ENCODE results near the gene MORC4. TPM values are rescaled to one million over a fixed set of nuclear protein-coding genes. Genes with fewer than 3 reads are reported as not detected.

Gene MORC4
- total and polyA plus RNA-seq, 2 donors from 2014 or later, result 8.2 to 12.6 TPM

GRCh38 chrX:106917830-106918500 is 82.0 kb downstream of the MORC4 start:
- Histone ChIP-seq H3K27ac (ENCODE audit: low read depth in 2 of 2, low read length in 2 of 2) (no peak overlapping the region), H3K9ac (ENCODE audit: low read length in 3 of 3) (no peak overlapping the region), H3K4me3 (ENCODE audit: low read length in 3 of 3) (no peak overlapping the region), H3K27me3 (ENCODE audit: control insufficient read depth, insufficient read depth, low read length) (no peaks in the 10 kb centered on the region), H3K36me3 (ENCODE audit: control insufficient read depth in 2 of 3, insufficient read depth in 3 of 3, low read length in 3 of 3) (no peaks in the 10 kb centered on the region), H3K4me1 (ENCODE audit: control insufficient read depth in 2 of 3, insufficient read depth in 2 of 3, low read depth in 1 of 3, low read length in 3 of 3) (no peaks in the 10 kb centered on the region), H3K9me3 (ENCODE audit: control insufficient read depth in 2 of 3, insufficient read depth in 1 of 3, low read length in 3 of 3) (no peaks in the 10 kb centered on the region)
- no peak for FAIRE-seq
- DNase-seq, result no peak
- TF ChIP-seq CTCF (IDR thresholded peaks at IDR 0.05; ENCODE audit: borderline replicate concordance, extremely low read depth, insufficient read depth), result no peak
- intact Hi-C loops (cut with DNase I), result no loop called here

- Histone ChIP-seq H3K36me3 (ENCODE audit: control insufficient read depth in 2 of 3, insufficient read depth in 3 of 3, low read length in 3 of 3) (no peaks in the 10 kb centered on the region), H3K27ac (ENCODE audit: low read depth in 2 of 2, low read length in 2 of 2) (no peak overlapping the region), H3K4me3 (ENCODE audit: low read length in 3 of 3) (no peak overlapping the region), H3K9me3 (ENCODE audit: control insufficient read depth in 2 of 3, insufficient read depth in 1 of 3, low read length in 3 of 3) (no peaks in the 10 kb centered on the region), H3K9ac (ENCODE audit: low read length in 3 of 3) (no peak overlapping the region), H3K4me1 (ENCODE audit: control insufficient read depth in 2 of 3, insufficient read depth in 2 of 3, low read depth in 1 of 3, low read length in 3 of 3) (no peaks in the 10 kb centered on the region), H3K27me3 (ENCODE audit: control insufficient read depth, insufficient read depth, low read length) (no peaks in the 10 kb centered on the region)
- FAIRE-seq (no peak), DNase-seq (no peak)
- intact Hi-C loops (cut with DNase I), result no loop called here
- no peak for TF ChIP-seq CTCF (IDR thresholded peaks at IDR 0.05; ENCODE audit: borderline replicate concordance, extremely low read depth, insufficient read depth)
Measured at GRCh38 chrX:106912864-106913263, 87.1 kb downstream of the MORC4 start.

- FAIRE-seq, result no peak
- H3K9ac ChIP-seq (ENCODE audit: low read length in 3 of 3), result no peak overlapping the region
- DNase-seq, result peak in 4 of 5 donors; percentile 62 to 87 (median 72)
- H3K4me1 ChIP-seq (ENCODE audit: control insufficient read depth in 2 of 3, insufficient read depth in 2 of 3, low read depth in 1 of 3, low read length in 3 of 3), result peaks cover 0 to 8% (median 4%) of the 10 kb centered on the region in 3 donors
- no peaks in the 10 kb centered on the region for H3K27me3 ChIP-seq (ENCODE audit: control insufficient read depth, insufficient read depth, low read length)
- H3K4me3 ChIP-seq (ENCODE audit: low read length in 3 of 3), result no peak overlapping the region
- H3K9me3 ChIP-seq (ENCODE audit: control insufficient read depth in 2 of 3, insufficient read depth in 1 of 3, low read length in 3 of 3), result no peaks in the 10 kb centered on the region
- H3K36me3 ChIP-seq (ENCODE audit: control insufficient read depth in 2 of 3, insufficient read depth in 3 of 3, low read length in 3 of 3), result no peaks in the 10 kb centered on the region
- intact Hi-C loops (cut with DNase I), result loop anchor here (5.0 kb wide), 1 partner anchor 51 kb away; no protein-coding TSS in a partner anchor
- no peak for TF ChIP-seq CTCF (IDR thresholded peaks at IDR 0.05; ENCODE audit: borderline replicate concordance, extremely low read depth, insufficient read depth)
- H3K27ac ChIP-seq (ENCODE audit: low read depth in 2 of 2, low read length in 2 of 2), result peak overlapping the region; percentile 47 to 51
Measured at GRCh38 chrX:106906361-106906760, 93.7 kb downstream of the MORC4 start.
